Measurements from ENCODE around the gene FRA10AC1.

The FRA10AC1 gene, protein sequence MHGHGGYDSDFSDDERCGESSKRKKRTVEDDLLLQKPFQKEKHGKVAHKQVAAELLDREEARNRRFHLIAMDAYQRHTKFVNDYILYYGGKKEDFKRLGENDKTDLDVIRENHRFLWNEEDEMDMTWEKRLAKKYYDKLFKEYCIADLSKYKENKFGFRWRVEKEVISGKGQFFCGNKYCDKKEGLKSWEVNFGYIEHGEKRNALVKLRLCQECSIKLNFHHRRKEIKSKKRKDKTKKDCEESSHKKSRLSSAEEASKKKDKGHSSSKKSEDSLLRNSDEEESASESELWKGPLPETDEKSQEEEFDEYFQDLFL

DNA sequence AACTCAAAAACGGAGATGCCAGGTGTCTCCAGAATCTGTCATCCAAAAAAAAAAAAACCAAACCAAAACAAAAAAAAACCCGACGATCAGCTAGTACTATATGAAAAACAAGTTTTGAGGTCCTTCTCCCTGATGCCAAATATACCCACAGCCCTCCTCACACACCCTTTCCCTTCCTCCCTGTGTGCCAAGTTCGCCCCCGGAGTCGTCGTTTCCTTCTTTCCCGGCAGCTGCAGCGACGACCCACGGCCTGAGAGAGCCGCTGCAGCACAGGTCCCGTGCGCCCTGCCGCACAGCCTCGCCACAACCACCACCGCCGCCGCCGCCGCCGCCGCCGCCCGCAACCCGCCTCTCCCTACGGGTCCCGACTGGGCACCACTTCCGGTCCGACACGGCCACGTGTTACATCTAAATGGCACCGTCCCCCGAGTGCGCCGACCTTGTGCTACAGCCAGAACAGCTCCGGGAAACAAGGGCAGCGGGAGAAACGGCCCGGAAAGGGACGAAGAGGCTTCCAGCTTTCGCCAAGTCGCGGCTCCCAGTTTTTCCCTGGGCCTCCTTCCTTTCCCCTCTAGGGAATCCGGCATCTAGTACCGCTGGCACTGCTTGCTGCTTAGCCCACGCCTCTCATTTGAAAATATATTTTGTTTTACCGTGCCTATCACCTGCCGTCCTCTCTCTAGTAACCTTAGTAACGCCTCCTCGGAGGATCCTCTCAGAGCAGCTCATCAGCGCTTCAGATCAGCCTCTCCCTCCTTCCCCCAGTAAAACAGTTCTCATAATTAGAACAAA, at the start of gene FRA10AC1:
Gene FRA10AC1 (minus strand): TSS at position 383 of the 792 bp plus-strand sequence. CDS start 2,486 bp downstream, outside the sequence.
- in situ Hi-C loops (cut with MboI; ENCODE audit: low sequenced_read_pairs): no loop called here

- in situ Hi-C loops (cut with MboI; ENCODE audit: low sequenced_read_pairs): no loop called here
These were observed 49.4 kb upstream of the FRA10AC1 start for GRCh38 chr10:93751832-93752231.

DNA sequence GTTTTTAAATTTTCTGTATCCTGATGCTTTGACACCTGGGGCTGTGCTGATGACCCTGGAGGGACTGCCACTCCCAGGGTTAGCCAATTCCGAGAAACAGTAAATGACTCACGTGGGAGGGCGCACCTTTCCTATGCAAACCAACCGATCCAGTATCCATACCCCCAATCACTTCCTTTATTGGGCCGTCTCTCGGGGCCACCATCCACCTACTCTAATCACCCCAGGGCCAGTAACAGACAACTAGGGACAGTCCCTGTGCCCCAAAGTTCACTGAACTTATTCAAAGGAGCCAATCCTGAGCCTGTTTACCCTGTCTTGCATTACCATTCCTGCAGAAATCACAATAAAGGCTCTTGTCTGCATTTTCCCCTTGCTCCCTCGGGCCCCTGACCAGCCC, 48.7 kb upstream of the FRA10AC1 start:
- in situ Hi-C loops (cut with MboI; ENCODE audit: low sequenced_read_pairs): no loop called here

DNA sequence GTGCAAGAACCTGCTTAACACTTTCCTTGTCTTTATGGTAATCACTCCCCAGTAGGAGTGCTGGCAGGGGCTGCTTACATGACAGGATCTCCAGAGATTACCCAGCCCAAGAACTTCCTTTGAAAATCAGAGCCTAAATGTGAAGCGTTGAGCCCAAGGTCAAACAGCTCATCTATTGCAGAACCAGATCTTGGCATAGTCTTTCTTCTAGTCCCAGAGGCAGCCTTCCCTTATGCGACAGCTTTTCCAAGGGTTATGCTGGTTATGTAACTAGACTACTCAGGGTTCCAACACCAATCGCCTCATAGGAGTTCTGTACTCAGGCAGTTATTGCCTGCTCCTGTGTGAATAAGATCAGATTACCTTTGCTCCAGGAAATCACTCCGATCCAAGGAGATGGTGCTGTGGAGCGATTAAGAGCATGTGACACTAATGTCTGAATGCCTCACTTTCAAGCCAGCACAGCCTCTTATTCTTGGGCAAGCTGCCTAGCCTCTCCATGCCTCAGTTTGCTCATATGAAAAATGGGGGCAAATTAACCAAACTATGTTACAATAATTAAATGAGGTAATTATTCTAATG, 46.9 kb upstream of the FRA10AC1 start:
- in situ Hi-C loops (cut with MboI; ENCODE audit: low sequenced_read_pairs): no loop called here

GRCh38 chr10:93746844-93747284, 44.5 kb upstream of the FRA10AC1 start:
- in situ Hi-C loops (cut with MboI; ENCODE audit: low sequenced_read_pairs): no loop called here

- in situ Hi-C loops (cut with MboI; ENCODE audit: low sequenced_read_pairs): no loop called here
These were observed 43.1 kb upstream of the FRA10AC1 start for GRCh38 chr10:93745408-93746065.

GRCh38 chr10:93742633-93743349, 40.4 kb upstream of the FRA10AC1 start:
- in situ Hi-C loops (cut with MboI; ENCODE audit: low sequenced_read_pairs): no loop called here

DNA sequence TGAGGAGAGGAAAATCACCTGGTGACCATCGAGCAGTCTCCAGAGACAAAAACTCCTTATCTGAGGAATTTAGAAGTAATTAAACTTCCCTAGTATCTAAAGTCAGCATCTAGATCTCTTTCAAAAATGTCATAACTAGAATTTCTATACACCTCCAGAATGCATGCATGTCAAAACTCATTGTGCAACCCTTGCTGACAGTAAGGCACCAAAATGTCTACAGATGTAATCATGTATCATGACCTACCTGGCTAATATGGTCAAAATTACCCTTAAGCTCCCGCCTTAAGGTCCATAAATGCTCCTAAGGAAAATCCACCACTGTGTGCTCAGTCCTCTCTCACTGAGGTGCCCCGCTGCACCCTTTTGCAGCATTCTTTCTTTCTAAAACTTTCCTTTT, 39.0 kb upstream of the FRA10AC1 start:
- in situ Hi-C loops (cut with MboI; ENCODE audit: low sequenced_read_pairs): no loop called here

DNA sequence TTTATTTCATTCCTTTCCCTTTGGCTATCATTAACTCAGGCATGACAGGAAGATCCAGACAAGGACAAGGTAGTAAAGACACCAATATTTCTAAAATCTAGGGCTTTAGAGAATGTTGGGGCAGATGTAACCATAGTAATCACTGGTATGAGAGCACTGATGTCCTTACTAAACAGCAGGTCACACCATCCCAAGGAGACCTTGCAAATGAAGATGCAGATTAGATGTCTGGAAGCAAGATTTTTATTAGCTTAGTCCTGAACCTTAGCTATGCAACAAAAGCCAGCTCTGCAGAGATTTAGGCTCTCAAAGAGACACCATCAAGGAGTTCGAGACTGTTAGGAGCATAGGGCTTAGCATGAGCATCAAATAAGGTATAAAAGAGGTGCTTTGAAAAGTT, 23.6 kb upstream of the FRA10AC1 start:
- in situ Hi-C loops (cut with MboI; ENCODE audit: low sequenced_read_pairs): no loop called here

GRCh38 chr10:93723153-93723552, 20.8 kb upstream of the FRA10AC1 start:
- in situ Hi-C loops (cut with MboI; ENCODE audit: low sequenced_read_pairs): no loop called here

- in situ Hi-C loops (cut with MboI; ENCODE audit: low sequenced_read_pairs): no loop called here
These were observed 20.2 kb upstream of the FRA10AC1 start for GRCh38 chr10:93722550-93722949.

- in situ Hi-C loops (cut with MboI; ENCODE audit: low sequenced_read_pairs): no loop called here
These were observed 17.5 kb upstream of the FRA10AC1 start for GRCh38 chr10:93719901-93720300.

DNA sequence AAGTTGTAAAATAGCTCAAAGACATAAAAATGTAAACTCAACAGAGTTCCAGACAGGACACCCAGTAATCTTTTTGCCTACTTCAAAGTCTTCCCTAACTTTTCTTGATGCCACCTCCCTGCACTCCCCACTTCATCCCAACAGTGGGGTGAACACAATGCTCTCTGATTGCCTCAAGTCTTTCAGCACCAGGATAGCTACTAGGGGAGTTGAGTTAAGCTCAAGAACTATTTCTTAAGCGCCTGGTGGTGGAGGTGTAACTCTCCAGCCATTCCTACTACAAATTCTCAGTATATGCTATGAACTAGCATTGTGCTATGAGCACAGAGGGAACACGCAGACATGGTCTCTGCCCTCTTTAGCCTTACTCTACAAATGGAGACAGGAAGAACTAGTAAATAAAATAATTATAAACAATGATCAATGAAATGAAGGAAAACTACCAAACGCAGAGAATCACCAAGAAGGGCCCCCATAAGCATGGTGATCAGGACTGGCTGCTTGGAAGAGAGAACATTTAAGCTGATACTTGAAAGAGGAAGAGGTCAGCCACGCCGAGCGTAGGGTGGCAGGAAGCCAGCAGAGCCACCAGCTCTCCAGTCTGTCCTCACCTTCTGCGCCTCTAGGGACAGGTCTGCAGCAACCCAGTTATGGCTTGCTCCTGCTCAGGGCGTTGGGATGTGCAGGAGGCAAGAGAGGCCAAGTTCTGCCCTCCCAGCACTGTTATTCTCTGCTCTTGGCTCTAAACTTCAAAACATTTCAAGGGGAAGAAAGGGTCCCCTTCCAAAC, 16.7 kb upstream of the FRA10AC1 start:
- in situ Hi-C loops (cut with MboI; ENCODE audit: low sequenced_read_pairs): no loop called here

DNA sequence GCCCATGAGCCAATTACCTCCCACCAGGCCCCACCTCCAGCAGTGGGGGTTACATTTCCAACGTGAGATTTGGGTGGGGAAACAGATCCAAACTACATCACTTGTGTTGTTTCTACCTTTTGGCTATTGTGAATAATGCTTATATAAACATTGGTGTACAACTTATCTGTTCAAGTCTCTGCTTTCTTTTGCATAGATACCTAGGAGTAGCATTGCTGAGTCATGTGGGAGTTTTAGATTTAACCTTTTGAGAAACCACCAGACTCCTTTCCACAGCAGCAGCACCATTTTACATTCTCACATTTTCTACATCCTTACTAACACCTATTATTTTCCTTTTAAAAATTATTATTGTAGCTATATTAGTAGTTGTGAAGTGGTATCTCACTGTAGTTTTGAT, 14.4 kb upstream of the FRA10AC1 start:
- in situ Hi-C loops (cut with MboI; ENCODE audit: low sequenced_read_pairs): no loop called here

GRCh38 chr10:93715345-93715744, 13.0 kb upstream of the FRA10AC1 start:
- in situ Hi-C loops (cut with MboI; ENCODE audit: low sequenced_read_pairs): no loop called here

DNA sequence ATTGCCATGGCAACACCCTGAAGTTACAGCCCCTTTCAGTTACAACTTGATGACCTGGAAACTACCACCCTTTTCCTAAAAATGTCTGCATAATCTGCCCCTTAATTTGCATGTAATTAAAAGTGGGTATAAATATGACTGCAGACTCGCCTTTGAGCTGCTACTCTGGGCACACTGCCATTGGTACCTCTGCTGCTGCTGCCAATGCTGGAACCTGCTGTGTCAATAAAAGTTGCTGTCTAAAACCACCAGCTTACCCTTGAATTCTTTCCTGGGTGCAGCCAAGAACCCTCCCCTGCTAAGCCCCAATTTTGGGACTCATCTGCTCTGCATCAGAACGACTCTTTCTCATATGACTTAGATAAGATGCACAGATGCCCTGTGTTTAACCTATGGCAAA, 10.2 kb upstream of the FRA10AC1 start:
- in situ Hi-C loops (cut with MboI; ENCODE audit: low sequenced_read_pairs): no loop called here

DNA sequence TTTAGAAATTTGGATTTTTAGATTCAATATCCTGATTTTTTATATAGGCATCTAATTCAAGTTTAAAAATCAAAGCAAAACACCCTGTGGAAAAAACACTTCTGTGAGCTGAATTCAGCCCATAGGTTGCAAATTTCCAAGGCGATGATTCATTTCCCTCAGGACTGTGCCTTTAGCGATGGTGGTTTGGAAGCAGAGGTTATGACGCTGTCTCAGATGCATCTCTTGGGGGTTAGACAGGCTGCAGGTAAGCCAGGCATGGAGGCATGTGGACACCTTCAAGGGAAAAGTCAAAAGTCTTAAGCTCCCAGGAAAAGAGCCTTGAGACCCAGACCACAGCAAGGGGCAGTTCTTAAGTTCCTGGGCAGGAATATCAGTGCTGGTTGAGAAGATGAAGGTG, 9.5 kb upstream of the FRA10AC1 start:
- in situ Hi-C loops (cut with MboI; ENCODE audit: low sequenced_read_pairs): no loop called here

DNA sequence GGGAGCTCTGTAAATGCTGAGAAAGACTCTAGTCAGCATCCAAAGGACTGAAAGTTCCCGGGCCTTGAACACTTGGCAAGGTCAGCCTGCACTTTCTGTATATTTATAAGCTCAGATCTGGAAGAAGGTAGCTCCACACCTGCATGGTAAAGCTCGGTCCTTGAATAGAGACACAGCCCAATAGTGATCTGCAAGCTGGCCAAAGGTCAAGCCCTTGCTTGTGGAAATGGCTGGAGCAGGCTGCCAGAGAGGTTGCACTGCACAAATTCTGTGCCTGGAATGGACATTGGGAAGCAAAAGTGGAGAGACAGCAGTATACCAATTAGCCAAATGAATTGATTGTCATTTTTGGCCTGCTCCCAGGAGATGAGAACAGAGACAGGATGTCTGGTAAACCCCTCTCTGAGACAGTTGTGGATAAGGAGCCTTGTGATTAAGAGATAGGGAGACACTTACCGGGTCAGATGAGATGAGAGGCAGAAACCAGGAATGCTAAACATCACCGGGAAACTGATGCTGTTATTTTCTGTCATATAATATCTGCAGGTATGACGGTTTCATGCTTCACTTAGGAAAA, 8.0 kb upstream of the FRA10AC1 start:
- in situ Hi-C loops (cut with MboI; ENCODE audit: low sequenced_read_pairs): no loop called here

DNA sequence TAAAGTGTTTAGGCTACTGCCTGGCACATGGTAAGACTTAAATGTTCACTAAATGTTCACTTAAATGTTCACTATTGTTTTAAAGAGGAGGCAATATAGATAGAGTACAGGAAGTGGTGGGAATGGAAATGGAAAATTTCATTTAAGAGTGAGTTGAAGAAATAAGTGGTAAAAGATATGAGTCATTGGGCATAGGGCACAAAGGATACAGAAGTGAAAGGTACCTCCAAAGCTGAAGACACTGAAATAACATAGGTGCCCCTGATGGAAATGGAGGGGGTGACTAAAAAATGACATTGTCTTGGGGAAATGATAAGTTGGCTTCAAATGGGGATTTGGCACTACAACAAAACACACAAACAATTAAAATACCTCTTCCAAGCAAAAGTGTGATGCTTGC, 5.2 kb upstream of the FRA10AC1 start:
- in situ Hi-C loops (cut with MboI; ENCODE audit: low sequenced_read_pairs): no loop called here

DNA sequence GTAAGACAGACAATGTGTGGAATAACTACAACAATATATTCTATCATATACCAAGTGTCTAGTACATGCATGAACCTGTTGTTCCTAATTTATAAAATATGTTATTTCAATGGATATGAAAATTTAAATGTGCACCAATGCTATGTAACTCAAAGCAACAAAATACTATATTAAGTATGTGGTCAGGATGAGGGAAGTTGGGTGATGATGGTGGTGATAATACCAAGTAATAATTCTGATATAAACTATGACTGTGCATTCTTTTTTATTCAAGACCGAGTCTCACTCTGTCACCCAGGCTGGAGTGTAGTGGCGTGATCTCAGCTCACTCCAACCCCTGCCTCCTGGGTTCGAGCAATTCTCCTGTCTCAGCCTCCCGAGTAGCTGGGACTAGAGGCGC, 2.1 kb upstream of the FRA10AC1 start:
- in situ Hi-C loops (cut with MboI; ENCODE audit: low sequenced_read_pairs): no loop called here

All from HL-60/S4 (cell line).